NCI-H82 treated with DMSO at 0.1 percent for 48 hours (cell line): ENCODE measurements around the gene ARL15.

ENCODE experiments used
- DNase-seq: peaks from one replicate; lab custom pipeline; 2025; ENCODE audit not compliant: unreplicated experiment; lab: John Stamatoyannopoulos, UW

ARL15 gene

GRCh38 chr5:53917095-53917494 lies 393.3 kb downstream of the ARL15 start:
- no peak for DNase-seq

- DNase-seq = no peak
These were observed 395.3 kb downstream of the ARL15 start for GRCh38 chr5:53915120-53915519.

GRCh38 chr5:53913941-53914340 lies 396.4 kb downstream of the ARL15 start:
- no peak for DNase-seq

GRCh38 chr5:53908757-53909156 lies 401.6 kb downstream of the ARL15 start:
- no peak for DNase-seq

GRCh38 chr5:53907827-53908226 lies 402.5 kb downstream of the ARL15 start:
- no peak for DNase-seq

GRCh38 chr5:53906736-53907135 lies 403.6 kb downstream of the ARL15 start:
- DNase-seq = no peak

- DNase-seq = no peak
These were observed 408.0 kb downstream of the ARL15 start for GRCh38 chr5:53902296-53902907.

GRCh38 chr5:53900677-53901076 lies 409.7 kb downstream of the ARL15 start:
- no peak for DNase-seq

- no peak for DNase-seq
These were observed 415.2 kb downstream of the ARL15 start for GRCh38 chr5:53895091-53895683.

- DNase-seq = no peak
These were observed 416.7 kb downstream of the ARL15 start for GRCh38 chr5:53893626-53894025.

- no peak for DNase-seq
These were observed 418.1 kb downstream of the ARL15 start for GRCh38 chr5:53892224-53892623.

- no peak for DNase-seq
These were observed 419.2 kb downstream of the ARL15 start for GRCh38 chr5:53891159-53891558.

- DNase-seq = no peak
These were observed 419.9 kb downstream of the ARL15 start for GRCh38 chr5:53890490-53890889.

- no peak for DNase-seq
These were observed 425.5 kb downstream of the ARL15 start for GRCh38 chr5:53884844-53885243.

- DNase-seq = no peak
These were observed 426.0 kb downstream of the ARL15 start for GRCh38 chr5:53884417-53884816.

- DNase-seq = no peak
These were observed 427.7 kb downstream of the ARL15 start for GRCh38 chr5:53882676-53883031.

- no peak for DNase-seq
These were observed 428.2 kb downstream of the ARL15 start for GRCh38 chr5:53882006-53882675.

GRCh38 chr5:53879708-53880323 lies 430.6 kb downstream of the ARL15 start:
- DNase-seq = no peak

- DNase-seq = no peak
These were observed 432.4 kb downstream of the ARL15 start for GRCh38 chr5:53878015-53878414.

- no peak for DNase-seq
These were observed 433.1 kb downstream of the ARL15 start for GRCh38 chr5:53877243-53877642.

- DNase-seq = no peak
These were observed 436.0 kb downstream of the ARL15 start for GRCh38 chr5:53874409-53874808.

- DNase-seq = no peak
These were observed 437.1 kb downstream of the ARL15 start for GRCh38 chr5:53873235-53873634.
